ENCODE results near the gene ARF3. TPM values are rescaled to one million over a fixed set of nuclear protein-coding genes. Genes with fewer than 3 reads are reported as not detected.
A peak's percentile ranks its signal among the peaks of the same experiment; 100 is the strongest.

ARF3 gene
- total RNA-seq, 1 donor from 2014 or later: 62.8 TPM

GRCh38 chr12:48894271-48894670, 63.0 kb downstream of the ARF3 start:
- TF ChIP-seq CTCF (conservative IDR thresholded peaks at IDR 0.05; ENCODE audit: low read depth, low read length): no peak
- no peak for DNase-seq (ENCODE audit: low read depth)
- no peak overlapping the region for H3K4me3 ChIP-seq (ENCODE audit: low read depth, low read length)

- no peak for DNase-seq (ENCODE audit: low read depth)
- no peak overlapping the region for H3K4me3 ChIP-seq (ENCODE audit: low read depth, low read length)
- peak; percentile 89 for TF ChIP-seq CTCF (conservative IDR thresholded peaks at IDR 0.05; ENCODE audit: low read depth, low read length)
Measured at GRCh38 chr12:48890657-48891418, 66.4 kb downstream of the ARF3 start.

- no peak for DNase-seq (ENCODE audit: low read depth)
- TF ChIP-seq CTCF (conservative IDR thresholded peaks at IDR 0.05; ENCODE audit: low read depth, low read length): no peak
- H3K4me3 ChIP-seq (ENCODE audit: low read depth, low read length): no peak overlapping the region
Measured at GRCh38 chr12:48889679-48890078, 67.6 kb downstream of the ARF3 start.

Other genes with a start within 250 kb of the ARF3 start
- 15.6 and 15.9 TPM in 2 replicates for gene CCNT1, start 240.8 kb downstream of the ARF3 start, total RNA-seq
- gene ADCY6, start 168.4 kb downstream of the ARF3 start, total RNA-seq: 13.5 and 21.6 TPM in 2 replicates
- gene CACNB3, start 139.0 kb downstream of the ARF3 start, total RNA-seq: 19.6 and 32.6 TPM in 2 replicates
- gene DDX23, start 105.3 kb downstream of the ARF3 start, total RNA-seq: 84.0 and 90.8 TPM in 2 replicates
- gene RND1, start 91.6 kb downstream of the ARF3 start, total RNA-seq: 3.3 and 8.9 TPM in 2 replicates
- gene FKBP11, start 32.0 kb downstream of the ARF3 start, total RNA-seq: 21.0 and 21.8 TPM in 2 replicates
- not detected in 2 replicates for gene WNT10B, start 14.2 kb upstream of the ARF3 start, total RNA-seq
- not detected in 2 replicates for gene WNT1, start 20.8 kb upstream of the ARF3 start, total RNA-seq
- gene DDN, start 41.9 kb upstream of the ARF3 start, total RNA-seq: 0.14 and 0.29 TPM in 2 replicates
- 50.7 and 68.5 TPM in 2 replicates for gene PRKAG1, start 61.3 kb upstream of the ARF3 start, total RNA-seq
- gene KMT2D, start 103.3 kb upstream of the ARF3 start, total RNA-seq: 16.6 and 17.2 TPM in 2 replicates
- gene RHEBL1, start 112.5 kb upstream of the ARF3 start, total RNA-seq: 1.6 and 2.3 TPM in 2 replicates
- gene DHH, start 137.3 kb upstream of the ARF3 start, total RNA-seq: 0.14 and 0.52 TPM in 2 replicates
- gene LMBR1L, start 153.4 kb upstream of the ARF3 start, total RNA-seq: 21.8 and 37.8 TPM in 2 replicates
- 2,565 and 4,770 TPM in 2 replicates for gene TUBA1B, start 173.9 kb upstream of the ARF3 start, total RNA-seq
- 929 and 1,025 TPM in 2 replicates for gene TUBA1A, start 231.6 kb upstream of the ARF3 start, total RNA-seq

Data from epithelial cell of proximal tubule (primary cell).